Spleen (tissue), 11 donors: ENCODE results near the gene SNX22. TPM values are rescaled to one million over a fixed set of nuclear protein-coding genes. Genes with fewer than 3 reads are reported as not detected.

ENCODE experiments used
- DNase-seq: peaks from one replicate; pipeline ENCODE4 v3.0.0-alpha.2; 2020
- H3K27ac ChIP-seq, 8 donors: fragments of 200-600 bp; sonication (generic) in 7 of 8; 1 replicate in 4 of 8; 2 replicates in 4 of 8; pipeline versions ENCODE4 v1.5.0 to v1.8.0; 2016 to 2021; ENCODE audit warnings: inconsistent platforms in 4 of 8, mild to moderate bottlenecking in 4 of 8, moderate library complexity in 1 of 8
- H3K27me3 ChIP-seq, 7 donors: fragments of 200-600 bp; sonication (generic) in 6 of 7; replicated peaks in 1 of 7; 1 replicate in 4 of 7; 2 replicates in 3 of 7; pipeline versions ENCODE4 v1.5.0 to v1.8.0; 2016 to 2021; ENCODE audit warnings: inconsistent platforms in 3 of 7, mild to moderate bottlenecking in 1 of 7
- H3K36me3 ChIP-seq, 6 donors: fragments of 200-600 bp; sonication (generic) in 5 of 6; 1 replicate in 4 of 6; 2 replicates in 2 of 6; pipeline versions ENCODE4 v1.5.0 to v1.8.0; 2016 to 2021; ENCODE audit warnings: inconsistent platforms in 2 of 6
- H3K4me1 ChIP-seq, 6 donors: fragments of 200-600 bp; sonication (generic) in 5 of 6; 1 replicate in 3 of 6; 2 replicates in 3 of 6; pipeline versions ENCODE4 v1.5.0 to v1.8.0; 2016 to 2021; ENCODE audit warnings: inconsistent platforms in 3 of 6
- H3K4me3 ChIP-seq, 8 donors: fragments of 200-600 bp; sonication (generic) in 7 of 8; 1 replicate in 4 of 8; 2 replicates in 4 of 8; pipeline versions ENCODE4 v1.5.0 to v1.8.0; 2016 to 2021; ENCODE audit warnings: inconsistent platforms in 4 of 8, mild to moderate bottlenecking in 4 of 8, moderate library complexity in 2 of 8
- H3K9me3 ChIP-seq, 8 donors: fragments of 200-600 bp; sonication (generic) in 7 of 8; 1 replicate in 4 of 8; 2 replicates in 4 of 8; pipeline versions ENCODE4 v1.5.0 to v1.8.0; 2016 to 2021; ENCODE audit warnings: inconsistent platforms in 4 of 8
- CTCF ChIP-seq, 11 experiments: fragments of 200-600 bp in 7 of 11; fragments of 450-650 bp in 4 of 11; sonication (generic) in 4 of 11; IDR thresholded peaks in 8 of 11; conservative IDR thresholded peaks in 3 of 11; 1 replicate in 7 of 11; 2 replicates in 4 of 11; pipeline versions ENCODE4 v1.4.0 to v1.8.0; 2016 to 2021; ENCODE audit warnings: antibody characterized with exemption in 11 of 11, inconsistent platforms in 4 of 11, mild to moderate bottlenecking in 1 of 11
- POLR2A ChIP-seq, 3 donors: fragments of 450-650 bp; IDR thresholded peaks; one replicate each; pipeline ENCODE4 v1.5.1; 2017; ENCODE audit warnings: antibody characterized with exemption in 3 of 3, mild to moderate bottlenecking in 1 of 3
- POLR2AphosphoS5 ChIP-seq, 3 donors: sonication (generic); formaldehyde crosslinking; IDR thresholded peaks; one replicate each; pipeline ENCODE4 v1.5.1; 2017; ENCODE audit warnings: antibody characterized with exemption in 3 of 3
- WGBS, 5 donors: extraction: QIAGEN DNeasy Blood & Tissue Kit in 3 of 5; methylation state at CpG; one replicate each; pipeline versions ENCODE4 v1.1.5 to v1.1.7; 2013 to 2018; 5-methylcytosine and 5-hydroxymethylcytosine counted together
- intact Hi-C: fragments of 100-400 bp; cut with DNase I; formaldehyde crosslinking; loops from one replicate; pipeline ENCODE4 v1.15.0; 2023; ENCODE audit warnings: low total_unique reads
- polyA plus RNA-seq, 3 donors: library from polyadenylated mRNA; stranded (reverse); fragments of 200-250 nt; gene quantifications; one replicate each; pipeline ENCODE4 v1.2.1, GENCODE V29; 2013
- total RNA-seq, 7 donors: library from RNA; depleted of rRNA in 3 of 7; stranded (reverse); fragments of >200 nt in 3 of 7; fragmentation: NEBNext Ultra II Directional in 4 of 7; extraction: Animal tissue kit (Norgen Biotek cat#: 25700) in 4 of 7; gene quantifications; one replicate each; pipeline versions ENCODE4 v1.1.0 to v1.2.1, GENCODE V29; 2016 to 2021
- donor health status: healthy with polysubstance abuse.
- donor health status: DM: no; HTN: no; CAD: no; lungs with moderate emphysema.
- donor health status: DM: no; HTN: no; CAD: no.
- donor health status: Bipolar disorder and iron deficiency.
- donor health status: healthy.
- donor health status: DM: no; HTN: no; CAD: no.
- donor health status: DM: yes; HTN: yes; CAD: no.

SNX22 gene
- total and polyA plus RNA-seq, 10 donors = 8.9 to 18.6 (median 13.7) TPM

GRCh38 chr15:64152507-64153387 lies 1.2 kb downstream of the SNX22 start:
- DNase-seq = no peak
- intact Hi-C loops = no loop called here
- Histone ChIP-seq H3K36me3 (peaks cover 0 to 42% (median 39%) of the 10 kb centered on the region in 6 donors), H3K9me3 (no peaks in the 10 kb centered on the region), H3K4me1 (peaks cover 17 to 69% (median 56%) of the 10 kb centered on the region in 6 donors), H3K27me3 (peaks cover 0 to 29% (median 21%) of the 10 kb centered on the region in 7 donors), H3K27ac (peak overlapping the region in 6 of 8 donors; percentile 4 to 85 (median 69)), H3K4me3 (peak overlapping the region; percentile 41 to 73 (median 61))
- 15 to 28% (median 22%) methylated on average over 13 to 27 of the region's 27 CpGs for WGBS, 5 donors
- TF ChIP-seq CTCF (IDR thresholded peaks at IDR 0.05 in 8 of 11, conservative IDR thresholded peaks at IDR 0.05 in 3 of 11) = no peak
- peak in 1 of 3 donors; percentile 55 for TF ChIP-seq POLR2AphosphoS5 (IDR thresholded peaks at IDR 0.05)
- TF ChIP-seq POLR2A (IDR thresholded peaks at IDR 0.05) = no peak

GRCh38 chr15:64153480-64154367 lies 2.2 kb downstream of the SNX22 start:
- H3K4me1 ChIP-seq = peaks cover 17 to 79% (median 66%) of the 10 kb centered on the region in 6 donors
- peak overlapping the region in 6 of 8 donors; percentile 13 to 85 (median 69) for H3K27ac ChIP-seq

GRCh38 chr15:64155802-64156651 lies 4.5 kb downstream of the SNX22 start:
- no peaks in the 10 kb centered on the region for H3K9me3 ChIP-seq
- intact Hi-C loops = no loop called here
- H3K4me3 ChIP-seq = no peak overlapping the region
- H3K27me3 ChIP-seq = peaks cover 0 to 24% (median 21%) of the 10 kb centered on the region in 7 donors
- peak; percentile 66 for DNase-seq
- TF ChIP-seq POLR2A (IDR thresholded peaks at IDR 0.05) (no peak), POLR2AphosphoS5 (IDR thresholded peaks at IDR 0.05) (peak in 2 of 3 donors; percentile 37 to 49)
- H3K36me3 ChIP-seq = peaks cover 2 to 74% (median 72%) of the 10 kb centered on the region in 6 donors
- peaks cover 21 to 84% (median 72%) of the 10 kb centered on the region in 6 donors for H3K4me1 ChIP-seq
- WGBS, 5 donors = 86 to 90% (median 88%) methylated on average over 15 of the region's 15 CpGs
- no peak overlapping the region for H3K27ac ChIP-seq

More at GRCh38 chr15:64153480-64154367, 2.2 kb downstream of the SNX22 start:
- TF ChIP-seq POLR2AphosphoS5 (IDR thresholded peaks at IDR 0.05) = peak; percentile 85 to 91 (median 86)
- TF ChIP-seq CTCF (IDR thresholded peaks at IDR 0.05 in 8 of 11, conservative IDR thresholded peaks at IDR 0.05 in 3 of 11) = peak; percentile 95 to 100 (median 99)
- TF ChIP-seq POLR2A (IDR thresholded peaks at IDR 0.05) = no peak
- peaks cover 0 to 51% (median 49%) of the 10 kb centered on the region in 6 donors for H3K36me3 ChIP-seq
- intact Hi-C loops = no loop called here
- H3K27me3 ChIP-seq = peaks cover 0 to 29% (median 21%) of the 10 kb centered on the region in 7 donors
- no peaks in the 10 kb centered on the region for H3K9me3 ChIP-seq
- peak overlapping the region in 6 of 8 donors; percentile 41 to 73 (median 61) for H3K4me3 ChIP-seq
- 20 to 25% (median 22%) methylated on average over 12 of the region's 12 CpGs for WGBS, 5 donors
- DNase-seq = peak; percentile 99
